GM21447 (cell line): ENCODE results near the gene SRGAP2C.
"Not testable (repeated sequence)": the region's sequence is repeated elsewhere in the genome, so short reads cannot be mapped to it uniquely, and the experiment has no call there.

Experiments
- ATAC-seq: cut with Tn5 transposase; IDR thresholded peaks from one replicate; pipeline ENCODE4 v1.9.1; 2021; ENCODE audit not compliant: unreplicated experiment

The SRGAP2C gene

DNA sequence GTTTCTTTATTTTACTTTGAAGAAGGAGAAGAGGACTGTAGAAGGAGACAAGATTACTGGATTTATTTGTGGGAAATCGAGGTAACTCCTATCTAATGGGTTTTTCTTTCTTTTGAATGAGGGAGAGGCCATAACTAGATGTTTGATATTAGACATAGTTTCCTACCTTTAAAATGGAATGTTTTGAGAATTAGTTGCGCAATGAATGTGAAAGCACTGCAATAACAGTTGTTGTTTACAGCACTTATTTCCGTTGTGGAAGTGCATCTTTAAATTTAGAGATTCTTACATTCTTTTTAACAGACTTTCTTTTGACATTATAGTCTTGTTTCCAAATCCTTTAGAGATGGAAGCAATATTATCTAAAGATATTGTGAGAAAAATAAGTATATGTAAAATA, 229.0 kb downstream of the SRGAP2C start:
- no peak for ATAC-seq

DNA sequence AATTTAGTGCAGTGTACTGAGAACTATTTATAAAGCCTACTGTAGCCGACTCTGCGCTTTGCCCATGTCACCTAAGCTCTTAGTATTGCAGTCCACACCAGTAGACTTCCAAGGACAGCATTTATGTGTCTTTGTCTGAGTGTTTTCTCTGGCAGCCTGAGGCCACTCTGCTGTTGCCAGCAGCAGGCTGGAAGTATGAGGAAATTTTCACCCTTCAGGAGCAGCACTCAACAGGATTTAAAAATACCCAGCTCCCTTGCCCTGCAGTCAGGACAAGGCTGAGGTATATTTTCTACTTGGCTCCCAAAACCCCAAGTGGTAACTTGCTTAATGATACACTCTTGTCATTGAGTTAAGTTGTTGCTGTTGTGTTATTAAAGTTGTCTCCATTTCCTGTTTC, 230.1 kb downstream of the SRGAP2C start:
- ATAC-seq: no peak

DNA sequence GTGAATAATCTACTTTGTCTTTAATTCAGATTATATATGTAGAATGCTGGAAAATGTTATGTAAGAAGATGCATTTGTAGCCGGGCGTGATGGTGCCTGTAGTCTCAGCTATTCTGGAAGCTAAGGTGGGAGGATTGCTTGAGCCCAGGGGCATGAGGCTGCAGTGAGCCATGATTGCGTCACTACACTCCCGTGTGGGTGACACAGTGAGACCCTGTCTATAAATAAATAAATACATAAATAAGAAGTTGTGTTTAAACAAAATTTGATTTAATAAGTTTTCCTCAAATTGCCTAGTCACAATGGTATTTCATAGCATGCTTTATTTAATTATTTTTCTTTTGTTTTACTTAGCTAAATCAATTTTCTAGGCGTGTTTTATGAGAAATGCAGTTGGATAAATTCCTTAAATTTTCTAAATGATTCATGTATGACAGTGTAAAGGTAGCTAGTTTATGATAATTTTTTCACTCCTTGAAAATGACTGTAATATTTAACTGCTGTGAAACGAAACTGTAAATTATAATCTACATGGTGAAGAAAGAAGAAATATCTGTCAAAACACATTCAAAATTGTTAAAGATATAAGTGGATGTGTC, 232.6 kb downstream of the SRGAP2C start:
- no peak for ATAC-seq

DNA sequence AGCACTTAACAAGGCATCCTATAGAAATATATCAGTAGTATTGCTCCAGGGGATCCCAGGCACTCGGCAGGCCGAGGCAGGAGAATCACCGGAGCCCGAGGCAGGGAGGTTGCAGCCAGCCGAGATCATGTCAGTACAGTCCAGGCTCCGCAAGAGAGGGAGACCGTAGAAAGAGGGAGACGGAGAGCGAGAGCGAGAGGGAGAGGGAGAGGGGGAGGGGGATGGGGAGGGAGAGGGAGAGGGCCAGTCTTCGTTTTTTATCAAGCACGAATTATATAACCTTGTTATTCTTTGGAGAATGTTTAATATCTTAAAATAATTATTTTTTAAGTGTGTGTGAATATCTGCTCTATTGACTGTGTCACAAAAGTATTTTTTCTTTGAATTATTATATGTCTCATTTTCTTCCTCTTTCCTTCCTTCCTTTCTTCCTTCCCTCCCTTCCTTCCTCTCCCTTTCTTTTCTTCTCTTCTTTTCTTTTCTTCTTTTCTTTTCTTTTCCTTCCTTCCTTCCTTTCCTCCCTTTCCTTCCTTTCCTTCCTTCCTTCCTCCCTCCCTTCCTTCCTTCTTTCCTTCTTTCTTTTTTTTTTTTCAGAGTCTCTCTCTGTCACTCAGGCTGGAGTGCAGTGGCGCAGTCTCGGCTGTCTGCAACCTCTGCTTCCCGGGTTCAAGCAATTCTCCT, 233.7 kb downstream of the SRGAP2C start:
- no peak for ATAC-seq

DNA sequence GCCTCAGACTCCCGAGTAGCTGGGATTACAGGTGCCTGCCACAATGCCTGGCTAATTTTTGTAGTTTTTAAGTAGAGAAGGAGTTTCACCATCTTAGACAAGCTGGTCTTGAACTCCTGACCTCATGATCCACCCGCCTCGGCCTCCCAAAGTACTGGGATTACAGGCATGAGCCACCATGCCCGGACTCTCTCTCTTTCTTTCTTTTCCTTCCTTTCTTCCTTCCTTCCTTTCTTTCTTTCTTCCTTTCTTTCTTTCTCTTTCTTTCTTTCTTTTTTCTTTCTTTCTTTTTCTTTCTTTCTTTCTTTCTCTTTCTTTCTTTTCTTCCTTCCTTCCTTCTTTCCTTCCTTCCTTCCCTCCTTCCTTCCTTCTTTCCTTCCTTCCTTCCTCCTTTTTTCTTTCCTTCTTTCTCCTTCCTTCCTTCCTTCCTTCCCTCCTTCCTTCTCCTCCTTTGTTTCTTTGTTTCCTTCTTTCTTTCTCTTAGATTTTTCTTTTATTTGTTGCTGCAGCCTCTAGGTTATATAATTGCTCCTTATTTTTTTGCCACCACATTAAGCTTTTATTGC, 234.4 kb downstream of the SRGAP2C start:
- ATAC-seq: not testable (repeated sequence)

DNA sequence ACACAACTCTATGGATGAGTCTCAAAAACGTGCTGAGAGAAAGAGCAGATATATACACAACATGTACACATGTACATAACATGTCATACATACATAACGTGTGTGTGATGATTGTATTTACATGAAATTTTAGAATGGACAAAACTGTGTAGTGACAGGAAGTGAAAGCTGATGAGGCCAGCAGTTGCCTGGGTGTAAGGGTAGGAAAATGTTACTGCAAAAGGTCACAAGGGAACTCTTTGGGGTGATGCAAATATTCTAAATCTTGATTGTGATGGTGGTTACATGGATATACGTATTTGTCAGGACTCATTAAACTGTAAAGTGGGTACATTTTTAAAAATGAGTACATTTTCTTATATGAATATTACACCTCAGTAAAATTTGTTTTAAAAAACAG, 236.7 kb downstream of the SRGAP2C start:
- not testable (repeated sequence) for ATAC-seq

DNA sequence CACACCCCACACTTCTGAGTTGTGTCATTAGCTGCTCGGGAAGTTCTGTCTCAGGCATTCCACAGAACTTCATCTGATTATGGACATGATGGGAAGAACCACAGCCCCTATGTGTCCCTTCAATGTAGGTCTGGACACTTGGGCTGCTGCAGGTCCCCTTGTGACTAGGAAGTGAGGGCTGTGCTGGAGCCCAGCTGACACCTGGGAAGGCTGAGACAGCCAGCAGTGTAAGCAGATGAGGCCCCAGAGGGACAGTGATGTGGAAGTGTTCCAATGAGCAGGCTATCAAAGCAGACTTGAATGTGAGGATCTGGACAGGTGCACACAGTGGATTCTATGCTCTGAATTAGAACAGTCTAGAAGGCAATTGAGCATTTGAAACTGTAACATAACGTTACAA, 239.2 kb downstream of the SRGAP2C start:
- not testable (repeated sequence) for ATAC-seq

DNA sequence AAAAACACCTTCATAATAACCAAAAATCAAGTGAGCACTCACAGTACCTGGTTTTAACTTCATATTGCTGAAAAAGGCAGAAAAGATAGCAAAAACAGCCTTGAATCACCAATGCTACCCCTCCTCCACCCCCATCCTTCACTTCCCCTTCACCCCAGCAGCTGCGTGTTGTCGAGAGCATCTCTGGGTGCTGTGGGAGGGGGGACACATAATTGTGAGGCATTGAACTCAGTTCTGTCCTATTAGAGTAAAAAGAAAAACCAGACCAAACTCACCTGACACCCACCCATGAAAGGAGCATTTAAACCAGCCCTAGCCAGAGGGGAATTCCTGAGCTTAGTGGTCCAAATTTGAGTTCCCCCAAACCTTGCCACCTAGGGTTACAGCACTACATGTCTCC, 248.7 kb downstream of the SRGAP2C start:
- ATAC-seq: not testable (repeated sequence)

DNA sequence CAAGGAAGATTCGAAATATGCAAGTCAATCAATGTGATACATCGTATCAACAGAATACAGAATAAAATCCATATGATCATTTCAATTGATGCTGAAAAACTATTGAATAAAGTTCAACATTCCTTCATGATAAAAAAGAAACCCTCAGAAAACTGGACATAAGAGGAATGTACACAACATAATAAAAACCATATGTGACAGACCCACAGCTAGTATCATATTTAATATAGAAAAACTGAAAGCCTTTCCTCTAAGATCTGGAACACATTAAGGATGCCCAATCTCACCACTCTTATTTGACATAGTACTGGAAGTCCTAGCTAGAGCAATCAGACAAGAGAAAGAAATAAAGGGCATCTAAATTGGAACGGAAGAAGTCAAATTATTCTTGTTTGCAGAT, 254.1 kb downstream of the SRGAP2C start:
- not testable (repeated sequence) for ATAC-seq

DNA sequence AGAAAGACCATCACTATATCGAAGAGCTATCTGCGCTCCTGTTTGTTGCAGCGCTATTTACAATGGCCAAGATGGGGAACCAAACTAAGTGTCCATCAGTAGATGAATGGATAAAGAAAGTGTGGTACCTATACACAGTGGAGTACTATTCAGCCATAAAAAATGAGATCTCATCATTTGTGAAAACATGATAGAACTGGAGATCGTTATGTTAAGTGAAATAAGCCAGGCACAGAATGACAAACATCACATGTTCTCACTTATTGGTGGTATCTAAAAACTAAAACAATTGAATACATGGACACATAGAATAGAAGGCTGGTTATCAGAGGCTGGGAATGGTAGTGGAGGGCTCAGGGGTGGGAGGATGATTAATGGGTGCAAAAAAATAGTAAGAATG, 256.2 kb downstream of the SRGAP2C start:
- no peak for ATAC-seq
